ENCODE measurements around the gene ARMC12.
"Not testable (repeated sequence)": the region's sequence is repeated elsewhere in the genome, so short reads cannot be mapped to it uniquely, and the experiment has no call there.

Gene ARMC12, protein sequence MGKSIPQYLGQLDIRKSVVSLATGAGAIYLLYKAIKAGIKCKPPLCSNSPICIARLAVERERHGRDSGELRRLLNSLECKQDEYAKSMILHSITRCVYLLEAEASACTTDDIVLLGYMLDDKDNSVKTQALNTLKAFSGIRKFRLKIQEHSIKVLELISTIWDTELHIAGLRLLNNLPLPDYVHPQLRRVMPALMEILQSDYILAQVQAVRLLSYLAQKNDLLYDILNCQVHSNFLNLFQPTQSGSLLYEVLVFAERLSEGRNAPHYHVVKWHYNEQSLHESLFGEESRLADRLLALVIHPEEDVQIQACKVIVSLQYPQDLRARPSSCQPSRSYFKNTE

DNA sequence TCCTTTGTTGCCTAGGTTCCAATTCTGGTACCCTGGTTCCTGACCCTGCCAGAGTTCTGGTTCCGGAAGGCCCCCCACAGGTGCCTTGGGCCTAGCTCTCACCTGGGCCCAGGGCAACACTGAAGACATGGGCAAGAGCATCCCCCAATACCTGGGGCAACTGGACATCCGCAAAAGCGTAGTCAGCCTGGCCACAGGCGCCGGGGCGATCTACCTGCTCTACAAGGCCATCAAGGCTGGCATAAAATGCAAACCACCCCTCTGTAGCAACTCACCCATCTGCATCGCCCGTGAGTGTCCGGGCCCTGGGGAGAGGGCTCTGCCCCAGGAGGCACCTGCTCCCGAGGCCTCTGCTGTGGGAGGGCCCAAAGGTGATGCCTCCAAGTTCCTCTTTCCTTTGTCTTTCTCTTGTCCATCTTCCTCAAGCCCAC, at the start of gene ARMC12:
Gene ARMC12 (plus strand): TSS at position 51 of the 431 bp plus-strand sequence. CDS start 77 bp downstream, at position 128.
- DNase-seq: no peak

DNA sequence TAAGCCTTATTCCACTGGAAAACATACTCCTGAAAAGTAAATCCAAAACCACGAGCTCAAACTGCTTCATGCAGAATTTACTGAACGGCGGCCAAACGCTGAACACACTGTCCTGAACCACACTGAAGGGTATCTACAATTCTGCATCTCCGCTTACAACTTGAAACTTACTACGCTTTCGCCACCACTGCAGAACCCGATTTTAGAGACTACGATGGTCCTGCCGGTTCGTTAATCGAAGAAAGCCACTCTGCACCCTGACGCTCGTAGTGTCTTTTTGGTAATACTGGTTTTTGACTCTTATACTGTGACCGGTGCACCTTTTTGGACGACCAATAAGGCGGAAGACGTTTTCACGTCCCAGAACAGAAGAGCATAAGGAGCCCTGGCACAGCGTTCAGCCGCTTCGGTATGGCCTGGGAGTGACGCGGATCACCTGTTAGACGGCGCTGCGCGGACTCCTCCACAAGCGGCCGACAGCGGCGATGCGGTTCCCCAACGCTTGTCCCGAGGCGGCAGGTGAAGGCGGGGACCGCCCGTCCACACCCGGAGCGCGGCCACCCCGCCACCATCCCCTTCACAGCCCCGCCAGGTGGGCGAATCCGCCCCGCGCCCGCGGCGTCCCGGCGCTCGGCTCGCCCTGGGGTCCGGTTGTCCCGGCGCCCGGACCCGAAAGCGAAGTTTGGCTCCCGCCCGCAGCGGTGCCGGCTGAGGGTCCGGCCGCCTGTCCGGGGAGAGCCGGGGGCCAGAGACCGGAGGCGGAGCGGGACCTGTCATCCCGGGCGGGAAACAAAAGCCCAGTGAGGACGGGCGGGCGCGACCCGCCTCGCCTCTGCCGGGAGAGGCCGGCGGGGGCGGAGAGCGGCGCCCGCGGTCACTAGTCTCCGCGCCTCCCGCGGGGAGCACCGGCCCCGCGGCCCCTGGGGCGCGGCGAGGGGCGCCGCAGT, 48.9 kb upstream of the ARMC12 start:
- no peak for DNase-seq

DNA sequence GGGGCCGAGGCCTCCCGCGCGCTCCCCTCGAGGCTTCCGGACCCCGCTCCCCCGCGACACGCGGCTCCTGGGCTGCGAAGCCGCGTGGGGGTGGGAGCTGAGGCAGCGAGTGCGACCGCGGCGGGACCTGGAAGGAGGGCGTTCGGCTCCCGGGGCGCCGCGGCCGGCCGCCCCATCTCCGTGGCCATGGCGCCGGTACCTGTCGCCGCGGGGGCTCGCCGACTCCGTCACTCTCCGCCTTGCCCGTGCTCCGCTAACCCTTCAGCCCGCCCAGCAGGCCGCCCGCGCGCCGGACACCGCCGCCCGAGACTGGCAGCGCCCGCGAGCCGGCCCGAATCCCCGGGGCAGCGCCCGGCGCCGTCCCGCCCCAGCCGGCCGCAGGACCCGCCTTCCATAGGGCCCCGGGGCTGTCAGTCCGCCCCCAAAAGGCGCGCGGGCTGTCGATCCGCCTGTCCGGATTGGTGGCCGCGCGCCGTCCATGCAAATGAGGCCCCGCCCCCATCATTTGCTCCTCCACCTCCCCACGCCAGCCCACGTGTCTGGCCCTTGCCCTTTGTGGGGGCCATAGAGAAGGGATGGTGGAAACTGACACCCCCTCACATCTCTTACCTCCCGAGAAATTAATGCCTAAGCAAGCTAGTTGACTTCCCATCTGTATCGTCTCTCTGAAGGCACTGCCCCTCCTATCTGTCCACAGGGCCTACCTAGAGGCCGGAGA, 48.1 kb upstream of the ARMC12 start, which contains the start of gene FKBP5:
Gene FKBP5 (minus strand): TSS at position 311 of the 718 bp plus-strand sequence. CDS start 46,091 bp downstream, outside the sequence.
- DNase-seq: peak; percentile 25

DNA sequence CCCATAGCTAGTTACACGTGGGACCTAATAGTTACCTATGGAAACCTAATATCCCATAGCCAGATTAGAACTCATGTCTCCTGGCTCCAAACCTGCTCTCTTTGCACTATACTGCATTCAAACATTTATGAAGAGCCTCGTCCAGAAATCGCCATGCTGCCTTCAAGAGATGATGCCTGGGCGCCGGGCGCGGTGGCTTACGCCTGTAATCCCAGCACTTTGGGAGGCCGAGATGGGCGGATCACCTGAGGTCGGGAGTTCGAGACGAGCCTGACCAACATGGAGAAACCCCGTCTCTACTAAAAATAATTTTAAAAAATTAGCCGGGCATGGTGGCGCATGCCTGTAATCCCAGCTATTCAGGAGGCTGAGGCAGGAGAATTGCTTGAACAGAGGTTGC, 46.8 kb upstream of the ARMC12 start:
- not testable (repeated sequence) for DNase-seq

DNA sequence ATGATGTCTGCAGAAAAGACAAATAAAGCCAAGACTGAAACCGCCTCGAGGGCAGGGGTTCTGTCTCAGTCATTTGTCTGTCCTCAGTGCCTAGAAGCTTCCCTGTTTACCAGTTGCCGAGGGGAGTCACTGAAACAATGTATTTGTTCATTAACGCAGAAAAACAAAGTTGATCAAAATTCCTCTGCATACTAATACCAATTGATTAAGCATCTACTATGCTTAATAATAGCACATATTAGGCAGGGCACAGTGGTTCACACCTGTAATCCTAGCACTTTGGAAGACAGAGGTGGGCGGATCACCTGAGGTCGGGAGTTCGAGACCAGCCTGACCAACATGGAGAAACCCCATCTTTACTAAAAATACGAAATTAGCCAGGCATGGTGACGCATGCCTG, 46.3 kb upstream of the ARMC12 start:
- DNase-seq: no peak

DNA sequence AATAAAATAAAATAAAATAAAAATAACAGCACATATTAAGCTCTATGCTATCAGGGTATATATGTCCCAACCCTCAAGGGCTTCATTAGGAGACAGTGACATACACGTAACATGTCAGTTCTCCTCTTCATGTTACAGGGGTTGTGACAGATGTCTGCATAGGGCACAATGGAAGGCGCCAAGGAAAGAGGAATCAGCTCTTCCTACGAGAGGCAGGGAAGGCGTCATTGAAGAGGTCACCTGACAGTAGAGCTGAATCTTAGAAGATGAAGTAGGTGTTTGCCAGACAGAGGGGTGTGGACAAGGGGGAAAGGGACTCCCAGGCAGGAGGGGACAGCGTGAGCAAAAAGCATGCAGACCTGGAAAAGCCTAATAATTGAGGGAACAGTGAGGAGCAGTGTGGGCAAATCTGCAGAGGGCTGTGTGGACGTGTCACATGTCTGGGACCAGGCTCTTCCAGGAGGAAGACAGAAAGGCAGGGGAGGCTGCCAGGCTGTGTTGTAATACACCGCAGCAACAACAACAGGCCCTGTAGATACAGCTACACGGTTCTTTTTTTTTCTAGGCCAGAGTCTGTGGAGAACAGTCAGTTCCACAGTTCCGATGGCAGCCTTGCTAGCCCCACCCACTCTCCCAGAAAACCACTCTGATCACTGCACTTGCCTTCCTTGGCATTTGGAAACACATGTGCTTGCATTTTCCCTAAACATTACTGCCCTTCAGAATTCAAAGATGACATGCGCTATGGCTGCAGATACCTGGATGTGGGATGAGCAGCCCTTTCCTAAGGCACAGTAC, 45.6 kb upstream of the ARMC12 start:
- DNase-seq: no peak

DNA sequence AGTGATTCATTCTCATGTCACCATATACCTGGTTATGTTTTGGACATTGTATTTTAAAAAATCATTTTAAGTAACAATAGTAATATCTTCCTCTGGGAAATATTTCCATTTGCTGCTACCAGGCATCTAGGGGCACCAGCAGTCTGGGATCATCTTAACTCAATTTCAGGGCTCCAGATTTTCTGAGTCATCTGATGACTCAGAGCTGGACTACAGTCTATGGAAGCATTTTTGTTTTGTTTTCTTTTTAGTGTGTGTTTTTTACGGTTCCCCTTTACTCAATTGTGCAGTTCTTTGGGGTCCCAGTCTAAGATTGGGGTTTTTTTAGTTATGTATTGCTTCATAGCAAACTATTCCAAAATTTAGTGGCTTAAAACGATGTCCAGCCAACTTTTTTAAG, 42.4 kb upstream of the ARMC12 start:
- DNase-seq: no peak

DNA sequence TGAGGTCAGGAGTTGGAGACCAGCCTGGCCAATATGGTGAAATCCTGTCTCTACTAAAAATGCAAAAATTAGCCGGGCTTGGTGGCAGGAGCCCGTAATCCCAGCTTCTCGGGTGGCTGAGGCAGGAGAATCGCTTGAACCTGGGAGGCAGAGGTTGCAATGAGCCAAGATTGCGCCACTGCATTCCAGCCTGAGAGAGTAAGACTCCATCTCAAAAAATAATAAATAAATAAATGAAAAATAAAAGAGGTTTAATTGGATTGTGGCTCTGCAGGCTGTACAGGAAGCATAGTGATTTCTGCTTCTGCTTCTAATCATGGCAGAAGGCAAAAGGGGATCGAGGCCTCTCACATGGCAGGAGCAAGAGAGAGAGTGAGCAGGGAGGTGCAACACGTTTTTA, 38.4 kb upstream of the ARMC12 start:
- DNase-seq: not testable (repeated sequence)

DNA sequence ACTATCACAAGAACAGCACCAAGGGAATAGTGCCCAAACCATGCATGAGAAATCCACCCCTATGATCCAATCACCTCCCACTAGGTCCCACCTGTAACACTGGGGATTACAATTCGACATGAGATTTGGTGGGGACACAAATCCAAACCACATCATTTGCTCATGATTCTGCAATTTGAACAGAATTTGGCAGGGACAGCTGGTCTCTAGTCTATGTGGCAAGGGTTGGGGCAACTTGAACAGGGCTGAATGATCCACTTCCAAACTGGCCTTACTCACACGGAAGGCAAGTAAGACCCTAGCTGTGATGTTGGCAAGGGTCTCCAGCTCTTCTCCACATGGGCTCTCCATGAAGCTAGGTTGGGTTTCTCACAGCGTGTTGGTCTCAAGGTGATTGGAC, 38.0 kb upstream of the ARMC12 start:
- no peak for DNase-seq

DNA sequence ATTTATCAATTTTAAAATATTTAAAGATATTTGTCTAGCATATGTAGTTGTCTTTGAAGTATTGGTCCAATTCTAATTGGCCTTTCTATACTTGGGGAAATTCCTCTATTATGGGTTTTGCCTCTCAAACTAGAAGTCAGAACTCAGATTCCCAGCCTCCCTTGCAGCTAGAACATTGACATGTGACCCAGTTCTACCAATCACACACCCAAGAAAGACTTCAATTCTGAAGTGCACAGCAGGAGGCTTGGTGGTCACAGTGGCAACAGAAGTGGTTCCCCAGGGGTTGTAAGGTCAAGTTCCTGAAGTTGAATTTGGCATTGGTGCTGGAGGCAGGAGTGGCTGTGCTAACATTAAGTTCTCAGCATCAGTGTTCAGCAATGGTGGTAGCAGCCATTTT, 33.3 kb upstream of the ARMC12 start:
- no peak for DNase-seq

DNA sequence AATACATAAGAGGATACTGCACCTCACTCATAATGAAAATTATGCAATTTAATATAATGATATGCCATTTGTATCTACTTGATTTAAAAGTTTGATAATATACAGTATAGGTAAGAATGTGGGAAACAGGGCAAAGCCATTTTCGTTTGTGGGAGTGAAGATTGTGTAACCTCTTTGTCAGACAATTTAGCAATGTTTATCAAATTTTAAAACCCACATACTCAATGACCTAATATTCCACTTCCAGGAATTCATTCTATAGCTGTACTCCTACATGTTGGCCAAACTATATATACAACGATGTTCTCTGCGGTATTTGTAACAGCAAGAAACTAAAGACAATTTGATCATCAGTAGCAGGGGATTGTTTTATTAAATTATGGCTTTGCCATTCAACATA, 30.4 kb upstream of the ARMC12 start:
- no peak for DNase-seq

DNA sequence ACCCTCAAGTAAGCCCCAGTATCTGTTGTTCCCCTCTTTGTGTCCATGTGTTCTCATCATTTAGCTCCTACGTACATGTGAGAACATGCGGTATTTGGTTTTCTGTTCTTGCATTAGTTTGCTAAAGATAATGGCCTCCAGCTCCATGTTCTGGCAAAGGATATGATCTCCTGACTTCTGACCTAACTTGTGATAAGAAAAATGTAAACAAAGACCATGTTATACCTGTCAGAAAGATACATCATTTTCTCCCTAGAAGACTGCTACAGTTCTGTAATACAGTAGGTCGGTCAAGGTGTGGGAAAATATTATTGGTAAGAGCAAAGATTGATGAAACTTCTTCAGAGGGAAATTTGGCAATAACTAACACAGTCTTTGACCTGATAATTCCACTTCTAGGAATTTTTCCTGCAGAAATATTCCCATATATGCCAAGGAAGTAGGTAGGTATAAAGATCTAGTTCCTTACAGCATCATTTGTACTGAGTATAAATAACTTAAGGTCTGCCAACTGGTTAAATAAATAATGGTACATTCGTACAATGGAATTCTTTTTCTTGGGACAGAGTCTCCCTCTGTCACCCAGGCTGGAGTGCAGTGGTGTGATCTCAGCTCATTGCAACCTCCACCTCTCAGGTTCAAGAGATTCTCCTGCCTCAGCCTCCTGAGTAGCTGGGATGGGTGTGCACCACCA, 29.0 kb upstream of the ARMC12 start:
- no peak for DNase-seq

DNA sequence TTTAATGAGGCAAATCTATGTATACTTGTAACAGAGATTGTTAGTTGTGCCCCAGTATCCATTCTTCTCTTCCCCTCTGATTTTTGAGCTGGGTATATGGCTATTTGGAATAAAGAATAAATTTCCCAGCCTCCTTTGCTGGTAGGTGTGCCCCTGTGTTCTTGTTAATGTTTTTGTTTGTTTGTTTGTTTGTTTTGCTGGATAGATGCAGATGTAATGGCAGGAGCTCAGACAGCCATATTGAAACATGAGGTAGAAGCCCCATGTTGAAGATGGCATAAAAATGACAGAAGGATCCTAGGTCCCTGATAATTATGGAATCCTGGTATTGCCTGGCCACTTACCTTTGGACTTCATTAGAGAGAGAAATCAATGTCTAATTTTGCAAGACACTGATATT, 28.2 kb upstream of the ARMC12 start:
- DNase-seq: no peak

DNA sequence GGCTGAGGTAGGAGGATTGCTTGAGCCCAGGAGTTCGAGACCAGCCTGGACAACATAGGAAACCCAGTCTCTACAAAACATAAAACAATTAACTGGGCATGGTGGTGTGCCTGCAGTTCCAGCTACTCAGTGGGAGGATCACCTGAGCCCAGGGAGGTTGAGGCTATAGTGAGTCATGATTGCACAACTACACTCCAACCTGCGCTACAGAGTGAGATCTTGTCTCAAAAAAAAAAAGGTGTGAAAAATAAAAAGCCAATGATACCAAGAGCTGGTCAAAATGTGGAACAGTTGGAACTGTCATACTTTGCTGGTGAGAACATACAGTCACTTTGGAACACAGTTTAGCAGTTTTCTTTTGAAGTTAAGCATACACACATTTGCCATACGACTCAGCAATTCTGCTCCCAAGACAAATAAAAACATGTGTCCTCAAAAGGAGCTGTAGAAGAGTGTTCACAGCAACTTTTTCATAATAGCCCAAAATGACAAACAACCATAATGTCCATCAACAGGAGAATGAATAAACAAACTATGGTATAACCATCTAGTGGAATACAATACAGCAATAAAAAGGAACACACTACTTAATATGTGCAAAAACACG, 26.5 kb upstream of the ARMC12 start:
- DNase-seq: no peak

DNA sequence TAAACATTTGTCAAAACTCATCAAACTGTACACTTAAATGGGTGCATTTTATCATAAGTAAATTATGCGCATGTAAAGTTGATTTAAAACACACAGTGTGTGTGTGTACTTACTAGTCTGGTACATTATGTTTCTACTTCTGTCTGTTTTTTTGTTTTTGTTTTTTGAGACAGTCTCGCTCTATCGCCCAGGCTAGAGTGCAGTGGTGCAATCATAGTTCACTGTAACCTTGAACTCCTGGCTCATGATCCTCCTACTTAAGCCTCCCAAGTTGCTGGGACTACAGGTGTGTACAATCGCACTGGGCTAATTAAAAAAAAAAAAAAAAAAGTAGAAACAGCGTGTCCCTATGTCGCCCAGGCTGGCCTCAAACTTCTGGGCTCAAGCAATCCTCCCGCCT, 25.1 kb upstream of the ARMC12 start:
- DNase-seq: no peak

DNA sequence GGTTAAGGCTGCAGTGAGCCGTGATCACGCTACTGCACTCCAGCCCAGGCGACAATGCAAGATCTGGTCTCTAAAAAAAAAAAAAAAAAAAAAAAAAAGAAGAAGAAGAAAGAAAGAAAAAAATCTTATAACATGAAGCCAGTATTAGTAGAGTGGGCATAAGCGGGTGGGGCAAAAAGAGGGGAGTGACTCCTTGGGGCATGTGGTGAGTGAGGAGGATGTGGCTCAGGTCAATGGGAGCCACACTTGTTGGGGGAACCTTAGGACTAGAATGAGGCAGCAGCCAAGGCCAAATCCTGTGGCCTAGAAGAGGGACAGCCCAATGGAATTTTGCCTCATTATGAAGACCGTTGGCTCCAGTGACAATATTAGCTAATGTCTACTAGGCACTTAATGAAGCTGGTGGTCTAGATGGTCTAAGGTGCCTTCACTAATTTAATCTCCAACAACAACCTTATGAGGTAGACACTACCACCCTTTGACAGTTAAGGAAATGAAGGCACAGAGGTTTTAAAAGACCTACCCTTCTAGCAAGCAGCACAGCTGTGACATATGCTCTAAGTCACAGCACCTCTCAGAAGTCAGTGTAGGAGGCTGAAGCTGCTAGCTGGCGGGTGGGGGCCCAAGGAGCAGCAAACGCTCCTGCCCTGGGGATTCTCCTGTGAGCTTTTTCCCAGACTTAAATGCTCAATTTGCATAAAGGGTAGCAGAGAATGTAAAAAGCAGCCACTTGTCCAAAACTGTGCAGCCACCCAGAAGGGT, 23.6 kb upstream of the ARMC12 start:
- DNase-seq: no peak

DNA sequence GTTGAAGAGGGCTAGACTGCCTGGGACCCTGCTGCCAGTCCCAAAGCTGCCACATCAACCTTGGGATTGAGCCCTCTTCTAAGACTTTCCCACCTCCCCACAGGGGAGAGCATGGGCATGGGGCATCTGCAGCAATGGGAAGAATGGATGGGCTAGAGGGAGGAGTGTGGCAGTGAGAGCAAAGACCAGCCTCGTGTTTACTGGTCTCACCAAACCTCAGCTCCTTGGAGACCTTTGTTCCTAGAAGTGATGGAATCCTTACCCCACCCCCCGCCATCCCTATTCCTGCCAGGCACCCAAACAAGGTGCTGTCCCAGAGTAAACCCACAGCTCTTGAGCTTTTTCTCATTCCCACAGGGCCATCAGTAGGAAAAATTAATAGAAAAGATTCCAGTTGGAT, 20.0 kb upstream of the ARMC12 start:
- DNase-seq: no peak

DNA sequence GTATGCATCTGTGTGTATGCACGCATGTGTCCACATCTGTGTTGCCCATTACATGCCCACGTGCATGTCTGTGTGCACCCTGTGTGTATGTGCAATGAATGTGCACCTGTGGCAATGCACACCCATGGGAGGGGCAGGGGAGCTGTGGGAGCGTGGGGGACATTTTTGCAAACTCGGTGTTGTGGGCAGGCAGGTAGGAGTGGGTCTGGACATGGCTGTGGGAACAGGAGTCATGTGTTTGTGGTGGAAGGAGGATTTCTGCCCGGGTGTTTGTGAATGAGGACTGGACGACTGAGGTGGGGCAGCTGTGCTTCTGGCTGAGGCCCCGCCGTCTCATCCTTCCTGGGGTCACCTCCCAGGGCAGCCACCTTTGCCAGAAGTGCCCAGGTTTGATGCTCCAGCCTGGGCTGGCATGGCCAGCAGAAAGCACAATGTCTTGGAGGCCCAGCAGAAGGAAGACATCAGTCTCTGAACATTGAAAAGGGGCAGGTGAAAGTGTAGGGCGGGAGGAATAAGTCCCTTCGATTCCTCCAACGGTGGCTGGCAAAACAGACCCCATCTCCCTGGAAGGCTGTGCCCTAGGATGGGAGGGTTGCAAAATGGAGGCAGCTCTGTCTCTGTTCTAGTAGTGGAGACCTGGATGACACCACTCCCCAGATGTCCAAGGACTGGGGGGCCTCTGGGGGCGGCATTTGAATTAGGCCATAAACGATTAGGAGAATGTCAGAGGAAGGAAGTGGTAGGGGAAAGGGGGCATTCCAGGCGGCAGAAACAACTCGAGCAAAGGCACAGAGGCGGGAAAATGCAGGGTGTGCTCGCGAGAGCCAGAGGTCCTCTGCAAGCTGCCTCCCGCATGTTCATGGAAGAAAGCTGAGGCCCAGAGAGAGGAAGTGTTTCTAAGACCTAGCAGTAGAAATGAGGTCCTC, 19.1 kb upstream of the ARMC12 start:
- DNase-seq: no peak

DNA sequence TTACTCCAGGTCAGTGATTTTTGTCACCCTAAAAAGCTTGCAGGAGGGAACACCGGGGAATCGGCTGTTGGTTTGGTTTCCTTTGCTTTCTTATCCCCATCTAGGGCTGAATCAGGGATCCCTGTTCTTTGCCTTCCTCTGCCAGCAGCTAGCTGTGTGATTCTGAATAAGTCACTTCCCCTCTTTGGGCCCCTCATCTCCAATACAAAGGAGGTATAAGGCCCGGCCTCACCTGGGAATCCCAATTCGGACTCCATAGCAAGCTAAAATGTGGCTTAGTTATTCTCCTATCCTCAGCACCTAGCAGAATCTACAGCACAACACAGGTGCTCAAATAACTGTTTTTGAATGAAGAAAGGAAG, 18.5 kb upstream of the ARMC12 start:
- no peak for DNase-seq

Data from NCI-H187 treated with DMSO at 0.1 percent for 48 hours (cell line).